Measurements from ENCODE around the gene PPM1J. TPM values are rescaled to one million over a fixed set of nuclear protein-coding genes. Genes with fewer than 3 reads are reported as not detected.

The PPM1J gene
- total and polyA plus RNA-seq, 2 of the 8 experiments (the other 6 are each of a cell fraction or from before 2014, with no cell fraction given): 19.4 to 31.6 TPM

DNA sequence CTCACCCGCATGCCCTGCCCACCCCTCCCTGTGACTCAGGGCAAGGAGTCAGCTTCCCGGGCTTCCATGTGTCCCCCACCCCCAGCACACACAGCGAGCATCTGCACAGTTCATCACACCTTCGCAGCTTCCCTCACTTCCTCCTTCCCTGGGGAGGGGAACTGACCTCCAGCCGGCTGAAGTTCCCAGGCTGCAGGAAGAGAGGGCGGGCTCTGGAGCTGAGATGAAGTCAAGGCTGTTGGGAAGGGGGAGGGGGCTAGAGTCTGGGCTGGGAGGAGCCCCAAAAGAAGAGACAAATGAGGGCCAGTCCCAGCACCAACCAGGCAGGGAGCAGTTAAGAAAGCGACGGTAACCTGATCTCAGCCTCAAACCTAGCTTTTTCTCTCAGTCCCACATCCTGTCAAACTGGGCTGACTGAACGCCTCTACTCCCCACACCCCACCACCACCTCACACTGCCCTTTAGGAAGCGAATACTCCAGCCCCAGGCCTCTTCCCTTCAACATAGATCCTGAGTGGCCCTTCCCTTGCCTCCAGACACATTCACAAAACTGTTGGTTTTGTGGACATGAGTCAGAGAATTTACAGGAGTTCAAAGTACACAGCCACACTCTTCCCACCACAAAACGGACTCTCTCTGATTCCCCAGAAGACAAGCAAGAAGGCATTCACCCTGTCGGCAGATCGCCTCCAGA is 10.1 kb downstream of the PPM1J start:
- peak overlapping the region; percentile 98; the same call in 1 of the 2 replicates for H2BK15ac ChIP-seq (ENCODE audit: low read length)
- H3K9ac ChIP-seq (replicated peaks in 1 of 4; ENCODE audit: extremely low read depth in 1 of 4, low read depth in 3 of 4, low read length in 3 of 4): peak overlapping the region in 1 of 4 experiments; percentile 36; a peak in 2 of 7 replicates
- POLR2A ChIA-PET (ENCODE audit: partially characterized antibody): interaction anchor here (0.8 to 4.1 kb wide), 15 partner anchors 10 to 334 kb away, joined by 3 to 71 read pairs (median 3); partner anchors contain the start of genes CAPZA1, MOV10, PPM1J and ST7L
- H3K27ac ChIP-seq (ENCODE audit: low read depth, low read length): no peak overlapping the region
- H3K18ac ChIP-seq (ENCODE audit: extremely low read depth, low read length): no peak overlapping the region
- H3K36me3 ChIP-seq (ENCODE audit: control insufficient read depth in 2 of 4, insufficient read depth in 4 of 4, low read length in 3 of 4): peaks cover 0 to 3% (median 2%) of the 10 kb centered on the region in 4 experiments; a peak in 3 of 8 replicates
- no peak overlapping the region for H2BK120ac ChIP-seq (replicated peaks; ENCODE audit: low read depth, low read length)
- H2BK5ac ChIP-seq (ENCODE audit: low read depth, low read length): peak overlapping the region; percentile 82
- no peaks in the 10 kb centered on the region for H3K79me1 ChIP-seq (ENCODE audit: low read depth, low read length)
- H3K23ac ChIP-seq (ENCODE audit: insufficient read length): no peak overlapping the region
- DNase-seq (ENCODE audit: low read depth in 1 of 2, low spot score in 2 of 2) (peak; percentile 82 to 90), FAIRE-seq (peak; percentile 52)
- H3K23me2 ChIP-seq (ENCODE audit: low read depth, low read length): peaks cover 11% of the 10 kb centered on the region; the same call in 1 of the 2 replicates
- peak overlapping the region; percentile 36 for H4K91ac ChIP-seq (replicated peaks; ENCODE audit: insufficient read length, low read length)
- H2AK5ac ChIP-seq (ENCODE audit: low read depth, low read length): no peak overlapping the region
- H3K4me3 ChIP-seq (ENCODE audit: extremely low read depth in 1 of 4, insufficient read depth in 2 of 4, low read depth in 3 of 4, low read length in 4 of 4): peak overlapping the region; percentile 6 to 78 (median 42); a peak in 7 of 8 replicates
- peak overlapping the region; percentile 41 to 90 for H3K4me2 ChIP-seq (ENCODE audit: insufficient read depth in 1 of 2, low read depth in 2 of 2, low read length in 2 of 2)
- H3K56ac ChIP-seq (replicated peaks; ENCODE audit: insufficient read length, low read depth, low read length): no peak overlapping the region
- H4K20me1 ChIP-seq (replicated peaks in 1 of 2; ENCODE audit: control insufficient read depth in 1 of 2, insufficient read depth in 2 of 2, low read length in 2 of 2): peaks cover 10 to 15% of the 10 kb centered on the region in 2 experiments
- no peak overlapping the region for H4K8ac ChIP-seq (ENCODE audit: extremely low read depth, insufficient read depth, low read length)
- H2BK12ac ChIP-seq (ENCODE audit: low read depth, low read length): no peak overlapping the region
- no peaks in the 10 kb centered on the region for H3K79me2 ChIP-seq (ENCODE audit: control insufficient read depth in 1 of 2, insufficient read depth in 2 of 2, low read length in 2 of 2)
- WGBS, 2 experiments (ENCODE audit: extremely low coverage in 1 of 2, insufficient coverage in 1 of 2, insufficient read length in 1 of 2, insufficient replicate concordance in 2 of 2, low coverage in 1 of 2, low lambda C conversion rate in 2 of 2, missing lambda C conversion rate in 1 of 2): 7% methylated on average over 11 of the region's 13 CpGs; no CpG with 5 or more reads in 1 of the 2 experiments
- peaks cover 12 to 46% (median 29%) of the 10 kb centered on the region in 4 experiments for H3K4me1 ChIP-seq (replicated peaks in 1 of 4; ENCODE audit: control insufficient read depth in 3 of 4, insufficient read depth in 4 of 4, low read length in 3 of 4)
- H2BK20ac ChIP-seq (ENCODE audit: low read length): no peak overlapping the region
- no peak overlapping the region for H2AFZ ChIP-seq (ENCODE audit: low read length)
- no peak overlapping the region for H4K5ac ChIP-seq (ENCODE audit: insufficient read length, low read depth, low read length)
- CTCF ChIA-PET (ENCODE audit: partially characterized antibody): interaction anchor here (0.5 to 9.8 kb wide), 10 partner anchors 9 to 1665 kb away, joined by 3 to 63 read pairs (median 4); partner anchors contain the start of genes MOV10 and PPM1J
- H3K4ac ChIP-seq (replicated peaks; ENCODE audit: insufficient read length, low read depth, low read length): no peak overlapping the region
- peaks cover 0 to 10% (median 4%) of the 10 kb centered on the region in 4 experiments; a peak in 2 of 7 replicates for H3K27me3 ChIP-seq (replicated peaks in 1 of 4; ENCODE audit: control insufficient read depth in 3 of 4, extremely low read depth in 1 of 4, insufficient read depth in 3 of 4, low read length in 3 of 4)
- no peak overlapping the region for H3K14ac ChIP-seq (ENCODE audit: insufficient read length)
- no peaks in the 10 kb centered on the region for H3K9me3 ChIP-seq (ENCODE audit: insufficient read depth in 2 of 2, low read depth in 1 of 2, low read length in 1 of 2)
- TF ChIP-seq BCL11A (IDR thresholded peaks at IDR 0.05; ENCODE audit: low read depth in 2 of 2, low read length in 2 of 2): no peak
- TF ChIP-seq SAP30 (IDR thresholded peaks at IDR 0.05; ENCODE audit: insufficient read depth, insufficient replicate concordance, low read length): no peak
- 0 out of 4 replicates have a peak, but pooled peaks of 1 of the 2 experiments have one; percentile 2 for TF ChIP-seq RAD21 (IDR thresholded peaks at IDR 0.05 in 1 of 2, conservative IDR thresholded peaks at IDR 0.05 in 1 of 2; ENCODE audit: low read depth in 2 of 2, low read length in 2 of 2)
- no peak for TF ChIP-seq RBBP5 (IDR thresholded peaks at IDR 0.05; ENCODE audit: borderline replicate concordance, low read depth, low read length)

Measured in H1 (cell line).